ENCODE data around the gene NEK7.

Gene NEK7

GRCh38 chr1:198263186-198263585 is 106.4 kb downstream of the NEK7 start:
- DNase-seq = no peak

GRCh38 chr1:198264282-198264681 is 107.5 kb downstream of the NEK7 start:
- no peak for DNase-seq

- no peak for DNase-seq
Measured at GRCh38 chr1:198265073-198265661, 108.4 kb downstream of the NEK7 start.

- DNase-seq = no peak
Measured at GRCh38 chr1:198267056-198267455, 110.3 kb downstream of the NEK7 start.

- DNase-seq = no peak
Measured at GRCh38 chr1:198267921-198268320, 111.1 kb downstream of the NEK7 start.

- no peak for DNase-seq
Measured at GRCh38 chr1:198268784-198269645, 112.2 kb downstream of the NEK7 start.

- no peak for DNase-seq
Measured at GRCh38 chr1:198269646-198269940, 112.8 kb downstream of the NEK7 start.

DNA sequence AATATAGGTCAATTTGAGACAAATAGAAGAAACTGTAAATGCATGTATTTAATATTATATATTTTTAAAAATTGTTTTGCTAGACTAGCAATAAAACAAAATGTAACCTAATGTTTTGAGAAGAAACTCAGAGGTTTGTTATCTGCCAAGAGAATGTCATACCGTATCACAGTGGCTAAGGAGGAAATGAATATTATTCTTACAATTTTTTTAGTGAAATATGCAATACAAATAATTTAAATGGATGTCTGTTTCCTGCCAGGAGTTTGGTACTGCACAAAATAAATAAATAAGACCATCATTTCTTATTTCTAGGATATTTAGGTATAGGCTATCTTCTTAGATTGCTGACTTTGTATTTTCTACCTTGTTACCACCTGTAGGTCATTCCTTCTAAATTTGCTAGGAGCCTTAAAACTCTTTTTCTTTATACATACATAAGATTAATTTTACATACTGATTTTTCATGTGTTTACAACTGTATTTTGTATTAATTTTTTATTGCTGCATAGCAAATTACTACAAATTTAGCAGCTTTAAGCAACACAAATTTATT is 113.6 kb downstream of the NEK7 start:
- no peak for DNase-seq

GRCh38 chr1:198271467-198271866 is 114.7 kb downstream of the NEK7 start:
- DNase-seq = no peak

GRCh38 chr1:198272492-198272891 is 115.7 kb downstream of the NEK7 start:
- no peak for DNase-seq

- DNase-seq = no peak
Measured at GRCh38 chr1:198273748-198274295, 117.0 kb downstream of the NEK7 start.

DNA sequence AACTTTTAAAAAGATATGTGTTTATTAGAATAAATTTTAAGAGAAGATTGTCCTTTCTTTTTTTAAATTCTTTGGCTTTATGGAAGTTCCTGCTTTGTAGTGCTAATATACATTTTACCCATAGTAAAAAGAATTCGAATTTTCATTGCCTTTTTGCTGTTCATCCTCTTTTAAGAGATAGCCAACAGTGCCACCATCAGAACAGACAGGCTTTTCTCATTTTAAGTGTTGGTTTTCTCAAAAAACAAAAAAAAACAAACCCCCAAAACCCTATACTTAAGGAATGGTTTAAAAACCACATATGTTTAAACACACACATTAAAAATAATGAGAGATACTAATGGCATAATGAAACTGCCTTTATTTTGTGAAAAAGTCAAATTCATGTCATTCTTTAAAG is 118.8 kb downstream of the NEK7 start:
- no peak for DNase-seq

GRCh38 chr1:198276241-198276640 is 119.4 kb downstream of the NEK7 start:
- DNase-seq = no peak

DNA sequence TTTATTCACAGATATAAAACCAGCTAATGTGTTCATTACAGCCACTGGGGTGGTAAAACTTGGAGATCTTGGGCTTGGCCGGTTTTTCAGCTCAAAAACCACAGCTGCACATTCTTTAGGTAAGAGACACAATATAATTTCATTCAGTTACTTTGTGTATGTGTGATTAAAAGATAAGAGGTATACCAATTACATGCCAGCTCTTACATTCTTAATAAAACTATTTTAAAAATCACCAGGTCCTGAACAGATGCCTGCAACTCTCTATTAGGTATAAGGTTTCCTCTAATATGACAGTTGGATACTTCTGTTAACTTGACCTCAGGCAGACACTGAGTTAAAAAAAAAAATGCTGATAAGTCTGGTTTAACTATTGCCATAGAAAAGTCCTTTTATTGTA is 122.1 kb downstream of the NEK7 start:
- DNase-seq = no peak

GRCh38 chr1:198280080-198280479 is 123.3 kb downstream of the NEK7 start:
- DNase-seq = no peak

- DNase-seq = no peak
Measured at GRCh38 chr1:198281911-198282310, 125.1 kb downstream of the NEK7 start.

GRCh38 chr1:198283222-198283621 is 126.4 kb downstream of the NEK7 start:
- no peak for DNase-seq

GRCh38 chr1:198287916-198288315 is 131.1 kb downstream of the NEK7 start:
- DNase-seq = no peak

DNA sequence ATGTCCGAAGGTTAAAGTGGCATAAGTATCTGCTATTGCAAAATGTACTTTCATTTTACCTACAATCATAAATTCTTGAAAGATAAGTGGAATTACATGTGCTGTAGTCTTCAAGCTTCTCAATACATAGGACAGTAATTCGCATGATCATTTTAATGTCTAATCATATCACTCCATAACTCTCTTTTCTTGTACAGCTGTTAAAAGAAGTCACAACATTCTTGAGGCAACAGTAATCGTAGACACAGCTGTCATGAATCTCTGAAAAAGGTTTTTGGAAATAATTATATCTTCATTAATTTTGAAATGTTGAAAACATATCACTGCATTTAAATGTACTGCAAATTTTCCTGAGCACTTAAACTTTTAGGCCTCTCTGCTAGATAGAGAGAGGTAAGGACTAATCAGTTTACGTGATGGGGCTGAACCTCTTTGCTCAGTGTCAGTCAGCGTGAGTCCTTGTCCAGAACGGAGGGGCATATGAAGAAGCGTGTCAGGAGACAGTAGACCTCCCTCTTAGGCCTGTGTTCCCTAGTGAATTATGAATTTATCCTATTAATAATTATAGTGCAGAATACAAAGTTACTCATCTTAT is 133.4 kb downstream of the NEK7 start:
- no peak for DNase-seq

DNA sequence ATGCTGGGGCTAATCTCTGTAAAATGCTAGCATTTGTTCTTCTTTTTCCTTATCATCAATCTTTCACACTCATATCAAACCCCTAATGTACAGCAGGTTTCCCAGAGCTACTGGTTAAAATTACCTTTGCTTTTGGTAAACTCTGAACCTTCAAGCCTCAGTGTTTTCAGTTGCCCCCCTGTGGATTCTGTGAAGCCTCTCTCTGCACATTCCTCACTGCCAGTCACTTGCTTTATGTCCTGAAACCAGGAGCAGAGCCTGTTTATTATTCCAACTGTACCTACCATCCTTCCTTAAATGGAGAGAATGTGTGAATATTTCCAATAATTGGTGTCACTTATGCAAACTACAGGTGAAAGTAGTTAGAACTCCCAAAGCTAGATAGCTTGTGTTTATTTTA is 134.2 kb downstream of the NEK7 start:
- DNase-seq = no peak

GRCh38 chr1:198291924-198292323 is 135.1 kb downstream of the NEK7 start:
- DNase-seq = no peak

- no peak for DNase-seq
Measured at GRCh38 chr1:198295225-198295624, 138.4 kb downstream of the NEK7 start.

- no peak for DNase-seq
Measured at GRCh38 chr1:198295971-198296370, 139.2 kb downstream of the NEK7 start.

All from C1 segment of cervical spinal cord (tissue), 14 donors.